ENCODE results near the gene FRMD4A.

FRMD4A gene

DNA sequence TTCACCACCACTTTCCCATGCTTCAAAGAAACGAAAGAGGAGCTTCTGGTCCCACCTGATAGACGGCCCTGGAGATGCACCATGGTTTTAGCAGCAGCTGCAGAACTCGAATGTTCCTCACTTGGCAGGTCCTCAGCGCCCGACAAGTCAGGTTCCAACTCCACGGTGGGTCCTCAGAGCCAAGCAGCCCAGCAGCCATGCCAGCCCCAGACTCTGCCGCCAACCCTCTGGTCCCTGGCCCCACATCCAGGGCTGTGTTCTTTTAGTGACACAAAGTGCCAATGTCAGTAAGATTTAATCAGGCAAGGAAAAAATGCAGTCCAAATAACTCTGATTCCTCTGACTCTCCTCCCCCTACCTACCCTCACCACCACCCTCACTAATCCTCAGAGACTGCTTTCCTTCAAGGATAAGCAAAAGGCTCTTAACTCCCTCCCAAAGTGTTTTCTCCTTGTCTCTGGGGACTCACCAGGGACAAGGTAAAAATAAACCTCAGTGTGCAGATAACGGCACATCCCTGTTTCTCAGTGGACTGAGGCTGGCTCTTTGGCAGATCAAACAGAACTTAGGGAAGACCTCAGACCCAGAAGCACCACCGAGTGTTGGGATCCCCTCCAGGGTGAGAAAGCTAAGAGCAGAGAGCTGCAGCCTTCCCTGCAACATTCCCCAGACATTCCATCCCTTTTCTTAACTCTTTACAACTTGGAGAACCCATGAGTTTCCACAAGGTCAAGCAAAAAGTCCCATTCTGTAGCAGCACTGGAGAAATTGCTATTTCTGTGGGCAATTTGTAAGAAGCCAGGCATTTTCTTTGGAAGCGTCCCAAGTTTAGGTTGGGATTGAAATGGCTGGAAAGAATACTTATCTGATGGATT lies 358.9 kb downstream of the FRMD4A start:
- peak overlapping the region; percentile 26; the same call in 1 of the 2 replicates for H3K9ac ChIP-seq (ENCODE audit: low read depth, low read length)
- no peaks in the 10 kb centered on the region for H3K9me3 ChIP-seq (ENCODE audit: insufficient read depth, low read depth, low read length)
- H3K4me1 ChIP-seq (ENCODE audit: insufficient read depth, low read length) = peaks cover 31% of the 10 kb centered on the region
- peak overlapping the region; percentile 71 for H3K27ac ChIP-seq (ENCODE audit: low read depth, low read length)
- H3K36me3 ChIP-seq (ENCODE audit: insufficient read depth, low read length) = no peaks in the 10 kb centered on the region
- no peaks in the 10 kb centered on the region for H3K27me3 ChIP-seq (ENCODE audit: insufficient read depth, low read length)
- 81% methylated on average over 10 of the region's 10 CpGs for WGBS
- H3K4me3 ChIP-seq (ENCODE audit: low read length) = no peak overlapping the region

DNA sequence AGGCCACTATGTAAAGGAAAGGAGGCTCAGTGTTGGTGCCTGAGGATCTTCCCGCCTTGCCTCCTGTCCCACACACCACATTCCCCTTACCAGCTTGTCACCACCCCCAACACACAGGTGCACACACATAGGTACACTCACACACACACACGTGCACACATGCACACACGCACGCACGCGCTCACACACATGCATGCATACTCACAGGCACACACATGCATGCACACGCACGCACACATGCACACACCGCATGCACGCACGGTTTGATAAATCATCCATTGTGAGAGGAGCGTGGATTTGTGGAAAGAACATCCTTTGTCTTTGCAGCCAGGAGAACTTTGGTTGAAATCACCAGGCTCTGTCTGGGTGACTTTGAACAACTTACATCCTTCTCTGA lies 359.8 kb downstream of the FRMD4A start:
- no peaks in the 10 kb centered on the region for H3K36me3 ChIP-seq (ENCODE audit: insufficient read depth, low read length)
- 96% methylated on average over 12 of the region's 12 CpGs for WGBS
- H3K27ac ChIP-seq (ENCODE audit: low read depth, low read length) = no peak overlapping the region

GRCh38 chr10:13970236-13970956 lies 360.3 kb downstream of the FRMD4A start:
- Histone ChIP-seq H3K27me3 (ENCODE audit: insufficient read depth, low read length) (no peaks in the 10 kb centered on the region), H3K36me3 (ENCODE audit: insufficient read depth, low read length) (no peaks in the 10 kb centered on the region), H3K9me3 (ENCODE audit: insufficient read depth, low read depth, low read length) (no peaks in the 10 kb centered on the region), H3K27ac (ENCODE audit: low read depth, low read length) (no peak overlapping the region), H3K4me3 (ENCODE audit: low read length) (no peak overlapping the region), H3K9ac (ENCODE audit: low read depth, low read length) (no peak overlapping the region), H3K4me1 (ENCODE audit: insufficient read depth, low read length) (peaks cover 31% of the 10 kb centered on the region)
- 87% methylated on average over 17 of the region's 18 CpGs for WGBS

More for the DNA sequence above, 359.8 kb downstream of the FRMD4A start:
- Histone ChIP-seq H3K4me3 (ENCODE audit: low read length) (no peak overlapping the region), H3K9ac (ENCODE audit: low read depth, low read length) (no peak overlapping the region), H3K4me1 (ENCODE audit: insufficient read depth, low read length) (peaks cover 31% of the 10 kb centered on the region), H3K27me3 (ENCODE audit: insufficient read depth, low read length) (no peaks in the 10 kb centered on the region), H3K9me3 (ENCODE audit: insufficient read depth, low read depth, low read length) (no peaks in the 10 kb centered on the region)

GRCh38 chr10:13969792-13970140 lies 361.0 kb downstream of the FRMD4A start:
- H3K4me1 ChIP-seq (ENCODE audit: insufficient read depth, low read length) = peaks cover 31% of the 10 kb centered on the region
- H3K9ac ChIP-seq (ENCODE audit: low read depth, low read length) = no peak overlapping the region
- WGBS = 95% methylated on average over 2 of the region's 3 CpGs
- H3K9me3 ChIP-seq (ENCODE audit: insufficient read depth, low read depth, low read length) = no peaks in the 10 kb centered on the region
- no peak overlapping the region for H3K4me3 ChIP-seq (ENCODE audit: low read length)
- H3K27me3 ChIP-seq (ENCODE audit: insufficient read depth, low read length) = no peaks in the 10 kb centered on the region
- H3K27ac ChIP-seq (ENCODE audit: low read depth, low read length) = no peak overlapping the region
- no peaks in the 10 kb centered on the region for H3K36me3 ChIP-seq (ENCODE audit: insufficient read depth, low read length)

- Histone ChIP-seq H3K36me3 (ENCODE audit: insufficient read depth, low read length) (no peaks in the 10 kb centered on the region), H3K9ac (ENCODE audit: low read depth, low read length) (no peak overlapping the region), H3K27ac (ENCODE audit: low read depth, low read length) (no peak overlapping the region), H3K27me3 (ENCODE audit: insufficient read depth, low read length) (no peaks in the 10 kb centered on the region), H3K9me3 (ENCODE audit: insufficient read depth, low read depth, low read length) (no peaks in the 10 kb centered on the region), H3K4me1 (ENCODE audit: insufficient read depth, low read length) (peaks cover 31% of the 10 kb centered on the region), H3K4me3 (ENCODE audit: low read length) (no peak overlapping the region)
- 93% methylated on average over 12 of the region's 12 CpGs for WGBS
Measured at GRCh38 chr10:13969118-13969791, 361.5 kb downstream of the FRMD4A start.

DNA sequence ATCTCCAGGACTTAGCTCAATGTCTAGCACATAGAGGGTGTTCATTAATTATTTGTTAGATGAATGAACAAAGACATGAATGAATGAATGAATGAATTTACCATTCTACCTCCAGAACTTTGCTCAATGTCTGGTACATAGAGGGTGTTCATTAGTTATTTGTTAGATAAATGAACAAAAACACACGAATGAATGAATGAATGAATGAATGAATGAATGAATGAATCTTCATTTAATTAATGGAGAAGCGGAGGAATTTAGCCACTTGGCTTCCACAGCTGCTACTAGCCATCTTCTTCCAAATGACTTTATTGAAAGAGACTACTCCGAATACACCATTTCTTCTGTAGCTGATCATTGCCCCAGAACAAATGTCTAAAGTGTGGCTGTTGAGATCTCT lies 368.9 kb downstream of the FRMD4A start:
- no peaks in the 10 kb centered on the region for H3K27me3 ChIP-seq (ENCODE audit: insufficient read depth, low read length)
- H3K27ac ChIP-seq (ENCODE audit: low read depth, low read length) = no peak overlapping the region
- H3K36me3 ChIP-seq (ENCODE audit: insufficient read depth, low read length) = no peaks in the 10 kb centered on the region
- no peaks in the 10 kb centered on the region for H3K9me3 ChIP-seq (ENCODE audit: insufficient read depth, low read depth, low read length)
- H3K4me1 ChIP-seq (ENCODE audit: insufficient read depth, low read length) = peaks cover 17% of the 10 kb centered on the region
- no peak overlapping the region for H3K9ac ChIP-seq (ENCODE audit: low read depth, low read length)
- no peak overlapping the region for H3K4me3 ChIP-seq (ENCODE audit: low read length)
- WGBS = 91% methylated on average over 3 of the region's 3 CpGs

DNA sequence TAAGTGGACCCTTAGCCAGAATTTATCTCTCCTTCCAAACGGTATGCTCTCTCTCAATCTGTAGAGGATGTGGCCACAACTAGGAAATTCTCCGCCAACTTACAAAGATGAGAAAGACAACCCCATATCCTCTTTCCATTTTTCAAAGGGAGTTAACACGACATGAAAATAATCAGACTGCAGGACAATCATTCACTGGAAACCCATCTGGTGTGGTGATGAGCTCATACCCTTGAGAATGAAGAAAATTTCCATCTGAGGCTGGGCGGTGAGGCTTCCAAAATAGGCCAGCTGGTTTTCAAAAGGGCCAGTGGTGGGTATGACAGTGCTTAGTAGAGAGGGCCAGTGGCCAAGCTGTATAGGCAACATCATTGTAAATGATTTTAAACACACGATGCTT lies 369.6 kb downstream of the FRMD4A start:
- no peaks in the 10 kb centered on the region for H3K27me3 ChIP-seq (ENCODE audit: insufficient read depth, low read length)
- no peak overlapping the region for H3K9ac ChIP-seq (ENCODE audit: low read depth, low read length)
- H3K27ac ChIP-seq (ENCODE audit: low read depth, low read length) = no peak overlapping the region
- H3K9me3 ChIP-seq (ENCODE audit: insufficient read depth, low read depth, low read length) = no peaks in the 10 kb centered on the region
- no peaks in the 10 kb centered on the region for H3K36me3 ChIP-seq (ENCODE audit: insufficient read depth, low read length)
- no peak overlapping the region for H3K4me3 ChIP-seq (ENCODE audit: low read length)
- peaks cover 17% of the 10 kb centered on the region for H3K4me1 ChIP-seq (ENCODE audit: insufficient read depth, low read length)
- WGBS = 73% methylated on average over 5 of the region's 5 CpGs

DNA sequence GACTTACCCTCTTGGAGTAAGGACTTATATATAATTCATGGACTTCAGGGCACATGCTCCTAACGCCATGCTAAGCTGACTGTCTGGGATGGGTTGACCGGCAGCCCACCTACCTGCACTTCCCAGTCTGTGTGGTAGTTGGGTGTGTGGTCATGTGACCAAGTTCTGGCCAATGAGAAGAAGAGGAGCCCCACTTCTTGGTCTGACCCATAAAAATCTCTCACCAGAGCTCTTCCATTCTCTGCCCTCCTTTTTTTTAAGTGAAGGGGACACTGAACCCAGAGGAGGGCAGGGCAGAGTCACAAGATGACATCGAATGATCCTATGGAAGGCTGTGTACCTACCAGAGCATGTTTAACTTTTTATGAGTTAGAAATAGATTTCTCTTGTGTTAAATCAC lies 370.1 kb downstream of the FRMD4A start:
- WGBS = 77% methylated on average over 3 of the region's 3 CpGs
- H3K27ac ChIP-seq (ENCODE audit: low read depth, low read length) = no peak overlapping the region
- no peak overlapping the region for H3K4me3 ChIP-seq (ENCODE audit: low read length)
- no peaks in the 10 kb centered on the region for H3K36me3 ChIP-seq (ENCODE audit: insufficient read depth, low read length)
- H3K9ac ChIP-seq (ENCODE audit: low read depth, low read length) = no peak overlapping the region
- H3K4me1 ChIP-seq (ENCODE audit: insufficient read depth, low read length) = peaks cover 17% of the 10 kb centered on the region
- no peaks in the 10 kb centered on the region for H3K27me3 ChIP-seq (ENCODE audit: insufficient read depth, low read length)
- no peaks in the 10 kb centered on the region for H3K9me3 ChIP-seq (ENCODE audit: insufficient read depth, low read depth, low read length)

DNA sequence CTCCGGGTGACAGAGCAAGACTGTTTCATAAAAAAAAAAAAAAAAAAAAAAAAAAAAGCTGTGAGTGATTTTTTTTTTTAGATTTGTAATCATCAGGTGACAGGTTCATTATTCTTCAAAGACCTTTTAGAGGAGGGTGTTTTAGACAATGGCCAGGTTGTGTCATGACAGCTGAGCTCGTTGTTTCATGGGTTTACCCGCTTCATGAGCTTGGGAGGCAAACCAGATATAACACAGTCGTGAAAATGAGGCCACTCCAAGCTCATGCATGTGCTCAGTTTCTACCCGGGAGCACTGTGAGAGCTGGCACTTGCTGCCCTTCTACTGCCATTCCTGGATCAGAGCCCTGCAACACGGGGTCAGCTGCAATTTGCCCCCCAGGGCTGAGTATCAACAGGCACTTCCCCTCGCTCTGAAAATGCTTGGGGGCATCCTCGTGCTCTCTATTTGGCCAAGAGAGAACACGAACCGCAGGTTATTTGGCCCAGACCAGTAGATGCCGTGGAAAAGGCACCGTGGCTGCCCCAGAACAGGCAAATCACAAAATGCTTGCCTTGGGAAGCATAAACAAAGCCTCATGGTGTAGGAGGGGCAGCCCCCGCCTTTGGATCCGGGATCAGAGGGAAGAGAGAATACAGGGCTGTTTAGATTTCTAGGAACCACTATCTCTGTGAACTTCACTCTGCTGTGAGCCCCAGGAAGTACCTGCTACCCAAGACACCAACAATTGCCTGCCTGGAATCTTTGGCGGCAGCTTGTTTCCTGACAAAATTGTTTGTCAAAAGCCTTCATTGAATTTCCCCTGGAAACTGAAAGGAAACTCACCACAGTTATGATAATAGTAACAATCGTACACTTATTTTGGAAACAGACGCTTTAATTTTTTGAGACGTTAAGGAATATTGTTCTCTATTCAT lies 371.0 kb downstream of the FRMD4A start:
- 68% methylated on average over 18 of the region's 18 CpGs for WGBS
- no peak overlapping the region for H3K4me3 ChIP-seq (ENCODE audit: low read length)
- H3K4me1 ChIP-seq (ENCODE audit: insufficient read depth, low read length) = peaks cover 17% of the 10 kb centered on the region
- no peaks in the 10 kb centered on the region for H3K9me3 ChIP-seq (ENCODE audit: insufficient read depth, low read depth, low read length)
- H3K9ac ChIP-seq (ENCODE audit: low read depth, low read length) = no peak overlapping the region
- no peaks in the 10 kb centered on the region for H3K27me3 ChIP-seq (ENCODE audit: insufficient read depth, low read length)
- H3K36me3 ChIP-seq (ENCODE audit: insufficient read depth, low read length) = no peaks in the 10 kb centered on the region
- no peak overlapping the region for H3K27ac ChIP-seq (ENCODE audit: low read depth, low read length)

- H3K27ac ChIP-seq (ENCODE audit: low read depth, low read length) = no peak overlapping the region
- H3K9me3 ChIP-seq (ENCODE audit: insufficient read depth, low read depth, low read length) = no peaks in the 10 kb centered on the region
- no peak overlapping the region for H3K9ac ChIP-seq (ENCODE audit: low read depth, low read length)
- 77% methylated on average over 9 of the region's 9 CpGs for WGBS
- H3K36me3 ChIP-seq (ENCODE audit: insufficient read depth, low read length) = no peaks in the 10 kb centered on the region
- H3K27me3 ChIP-seq (ENCODE audit: insufficient read depth, low read length) = no peaks in the 10 kb centered on the region
- peaks cover 17% of the 10 kb centered on the region for H3K4me1 ChIP-seq (ENCODE audit: insufficient read depth, low read length)
- H3K4me3 ChIP-seq (ENCODE audit: low read length) = no peak overlapping the region
Measured at GRCh38 chr10:13957856-13958255, 372.9 kb downstream of the FRMD4A start.

All from HUES64 (cell line).